Duodenal mucosa (tissue), 2 donors: ENCODE measurements around the gene TMEM255B.

Experiments
- H3K27ac ChIP-seq: one replicate; pipeline ENCODE4 v1.7.0; 2013; ENCODE audit warnings: low read depth, low read length
- H3K27me3 ChIP-seq, 2 donors: one replicate each; pipeline ENCODE4 v1.7.0; 2013; ENCODE audit warnings: low read length in 2 of 2, control low read depth in 1 of 2; ENCODE audit not compliant: insufficient read depth in 2 of 2, control insufficient read depth in 1 of 2
- H3K36me3 ChIP-seq, 2 donors: one replicate each; pipeline ENCODE4 v1.7.0; 2013; ENCODE audit warnings: low read length in 2 of 2, control low read depth in 1 of 2; ENCODE audit not compliant: insufficient read depth in 2 of 2, control insufficient read depth in 1 of 2
- H3K4me1 ChIP-seq, 2 donors: one replicate each; pipeline ENCODE4 v1.7.0; 2013; ENCODE audit warnings: low read length in 2 of 2, control low read depth in 1 of 2; ENCODE audit not compliant: insufficient read depth in 2 of 2, control insufficient read depth in 1 of 2
- H3K4me3 ChIP-seq, 2 donors: one replicate each; pipeline ENCODE4 v1.7.0; 2013; ENCODE audit warnings: low read length in 2 of 2, low read depth in 1 of 2
- H3K9ac ChIP-seq, 2 donors: one replicate each; pipeline ENCODE4 v1.7.0; 2013; ENCODE audit warnings: low read length in 2 of 2, low read depth in 1 of 2
- H3K9me3 ChIP-seq, 2 donors: one replicate each; pipeline ENCODE4 v1.7.0; 2013; ENCODE audit warnings: low read length in 2 of 2, control low read depth in 1 of 2; ENCODE audit not compliant: control insufficient read depth in 1 of 2

The TMEM255B gene

GRCh38 chr13:113855931-113856715 lies 97.1 kb downstream of the TMEM255B start:
- H3K9me3 ChIP-seq = no peaks in the 10 kb centered on the region
- no peaks in the 10 kb centered on the region for H3K27me3 ChIP-seq
- H3K4me3 ChIP-seq = peak overlapping the region in 1 of 2 donors; percentile 8
- peaks cover 0 to 16% of the 10 kb centered on the region in 2 donors for H3K36me3 ChIP-seq
- H3K27ac ChIP-seq = no peak overlapping the region
- peak overlapping the region in 1 of 2 donors; percentile 2 for H3K9ac ChIP-seq
- peaks cover 84 to 93% of the 10 kb centered on the region in 2 donors for H3K4me1 ChIP-seq

- Histone ChIP-seq H3K9me3 (no peaks in the 10 kb centered on the region), H3K4me1 (peaks cover 90 to 99% of the 10 kb centered on the region in 2 donors), H3K27me3 (no peaks in the 10 kb centered on the region), H3K9ac (no peak overlapping the region), H3K36me3 (peaks cover 0 to 14% of the 10 kb centered on the region in 2 donors), H3K4me3 (peak overlapping the region in 1 of 2 donors; percentile 8), H3K27ac (no peak overlapping the region)
These were observed 97.7 kb downstream of the TMEM255B start for GRCh38 chr13:113856716-113857065.

GRCh38 chr13:113857531-113858195 lies 98.6 kb downstream of the TMEM255B start:
- H3K4me3 ChIP-seq = no peak overlapping the region
- H3K27me3 ChIP-seq = no peaks in the 10 kb centered on the region
- H3K9ac ChIP-seq = peak overlapping the region in 1 of 2 donors; percentile 34
- H3K4me1 ChIP-seq = peaks cover 90 to 99% of the 10 kb centered on the region in 2 donors
- H3K36me3 ChIP-seq = peaks cover 0 to 14% of the 10 kb centered on the region in 2 donors
- no peak overlapping the region for H3K27ac ChIP-seq
- H3K9me3 ChIP-seq = no peaks in the 10 kb centered on the region

GRCh38 chr13:113859311-113860050 lies 100.5 kb downstream of the TMEM255B start:
- H3K27ac ChIP-seq = peak overlapping the region; percentile 42
- peak overlapping the region in 1 of 2 donors; percentile 65 for H3K9ac ChIP-seq
- H3K9me3 ChIP-seq = no peaks in the 10 kb centered on the region
- no peaks in the 10 kb centered on the region for H3K27me3 ChIP-seq
- peak overlapping the region; percentile 19 to 75 for H3K4me3 ChIP-seq
- peaks cover 0 to 14% of the 10 kb centered on the region in 2 donors for H3K36me3 ChIP-seq
- H3K4me1 ChIP-seq = peaks cover 74 to 87% of the 10 kb centered on the region in 2 donors

- no peaks in the 10 kb centered on the region for H3K27me3 ChIP-seq
- peak overlapping the region; percentile 19 to 75 for H3K4me3 ChIP-seq
- H3K4me1 ChIP-seq = peaks cover 72 to 82% of the 10 kb centered on the region in 2 donors
- no peaks in the 10 kb centered on the region for H3K9me3 ChIP-seq
- peak overlapping the region; percentile 53 for H3K27ac ChIP-seq
- peak overlapping the region in 1 of 2 donors; percentile 65 for H3K9ac ChIP-seq
- H3K36me3 ChIP-seq = peaks cover 0 to 14% of the 10 kb centered on the region in 2 donors
These were observed 101.1 kb downstream of the TMEM255B start for GRCh38 chr13:113860051-113860664.

GRCh38 chr13:113860665-113861432 lies 101.8 kb downstream of the TMEM255B start:
- Histone ChIP-seq H3K27ac (peak overlapping the region; percentile 71), H3K9me3 (no peaks in the 10 kb centered on the region), H3K36me3 (peaks cover 0 to 14% of the 10 kb centered on the region in 2 donors), H3K27me3 (peaks cover 0 to under 1% of the 10 kb centered on the region in 2 donors), H3K9ac (peak overlapping the region; percentile 48 to 65), H3K4me3 (peak overlapping the region; percentile 75), H3K4me1 (peaks cover 65 to 75% of the 10 kb centered on the region in 2 donors)

- Histone ChIP-seq H3K27me3 (peaks cover 0 to 3% of the 10 kb centered on the region in 2 donors), H3K9ac (peak overlapping the region; percentile 48 to 65), H3K9me3 (no peaks in the 10 kb centered on the region), H3K4me3 (peak overlapping the region; percentile 75), H3K27ac (peak overlapping the region; percentile 71), H3K4me1 (peaks cover 58 to 68% of the 10 kb centered on the region in 2 donors), H3K36me3 (peaks cover 0 to 14% of the 10 kb centered on the region in 2 donors)
These were observed 102.5 kb downstream of the TMEM255B start for GRCh38 chr13:113861433-113862030.

GRCh38 chr13:113862191-113862930 lies 103.3 kb downstream of the TMEM255B start:
- Histone ChIP-seq H3K9me3 (no peaks in the 10 kb centered on the region), H3K36me3 (peaks cover 0 to 14% of the 10 kb centered on the region in 2 donors), H3K4me3 (peak overlapping the region; percentile 75), H3K9ac (peak overlapping the region; percentile 29 to 63), H3K27ac (peak overlapping the region; percentile 66), H3K27me3 (peaks cover 0 to 3% of the 10 kb centered on the region in 2 donors), H3K4me1 (peaks cover 50 to 61% of the 10 kb centered on the region in 2 donors)
